ENCODE measurements around the gene TC2N. TPM values are rescaled to one million over a fixed set of nuclear protein-coding genes. Genes with fewer than 3 reads are reported as not detected.

TC2N gene
- total and polyA plus RNA-seq, 4 donors = 0.62 to 6.4 (median 1.6) TPM

DNA sequence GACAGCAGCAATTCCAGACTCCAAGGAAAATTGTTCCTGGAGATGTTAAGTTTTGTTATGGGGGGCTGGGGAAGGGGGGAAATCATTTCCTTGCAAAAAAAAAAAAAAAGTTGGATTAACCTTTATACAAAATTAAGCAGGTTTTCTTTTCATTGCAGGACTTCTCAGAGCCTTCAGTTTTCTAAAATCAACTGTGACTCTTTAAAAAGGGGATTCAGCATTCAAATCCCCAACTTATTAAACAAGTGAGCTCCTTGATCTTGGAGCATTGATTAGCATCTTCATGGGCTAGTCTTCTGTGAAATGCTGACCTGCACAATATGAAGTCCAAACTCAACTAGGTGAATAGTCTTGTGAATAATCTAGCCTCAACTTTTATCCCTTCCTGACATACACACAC lies 7.1 kb downstream of the TC2N start:
- no peaks in the 10 kb centered on the region for H3K9me3 ChIP-seq (ENCODE audit: control insufficient read depth in 4 of 4, low read length in 3 of 4)
- H3K27ac ChIP-seq (ENCODE audit: low read depth in 1 of 2, low read length in 2 of 2) = no peak overlapping the region
- DNase-seq (ENCODE audit: low spot score) = no peak
- H3K27me3 ChIP-seq (ENCODE audit: control insufficient read depth in 4 of 4, insufficient read depth in 4 of 4, low read length in 3 of 4) = peaks cover 0 to 7% (median 0%) of the 10 kb centered on the region in 4 donors
- no peaks in the 10 kb centered on the region for H3K36me3 ChIP-seq (ENCODE audit: control insufficient read depth in 4 of 4, insufficient read depth in 3 of 4, low read depth in 1 of 4, low read length in 3 of 4)
- H3K4me3 ChIP-seq (ENCODE audit: low read depth in 1 of 3, low read length in 3 of 3) = no peak overlapping the region
- no peaks in the 10 kb centered on the region for H3K4me1 ChIP-seq (ENCODE audit: control insufficient read depth in 4 of 4, insufficient read depth in 4 of 4, low read length in 3 of 4)
- H3K9ac ChIP-seq (ENCODE audit: low read depth in 1 of 2, low read length in 2 of 2) = no peak overlapping the region
- TF ChIP-seq RXRA (IDR thresholded peaks at IDR 0.05) (no peak), FOXA2 (IDR thresholded peaks at IDR 0.05) (no peak), RAD21 (IDR thresholded peaks at IDR 0.05) (no peak), TAF1 (conservative IDR thresholded peaks at IDR 0.05) (no peak), FOXA1 (IDR thresholded peaks at IDR 0.05) (no peak), GABPA (IDR thresholded peaks at IDR 0.05 in 1 of 2, conservative IDR thresholded peaks at IDR 0.05 in 1 of 2) (no peak), SP1 (IDR thresholded peaks at IDR 0.05) (no peak), HNF4G (IDR thresholded peaks at IDR 0.05) (no peak), JUND (IDR thresholded peaks at IDR 0.05) (no peak)
- TF ChIP-seq, protein P1, sequence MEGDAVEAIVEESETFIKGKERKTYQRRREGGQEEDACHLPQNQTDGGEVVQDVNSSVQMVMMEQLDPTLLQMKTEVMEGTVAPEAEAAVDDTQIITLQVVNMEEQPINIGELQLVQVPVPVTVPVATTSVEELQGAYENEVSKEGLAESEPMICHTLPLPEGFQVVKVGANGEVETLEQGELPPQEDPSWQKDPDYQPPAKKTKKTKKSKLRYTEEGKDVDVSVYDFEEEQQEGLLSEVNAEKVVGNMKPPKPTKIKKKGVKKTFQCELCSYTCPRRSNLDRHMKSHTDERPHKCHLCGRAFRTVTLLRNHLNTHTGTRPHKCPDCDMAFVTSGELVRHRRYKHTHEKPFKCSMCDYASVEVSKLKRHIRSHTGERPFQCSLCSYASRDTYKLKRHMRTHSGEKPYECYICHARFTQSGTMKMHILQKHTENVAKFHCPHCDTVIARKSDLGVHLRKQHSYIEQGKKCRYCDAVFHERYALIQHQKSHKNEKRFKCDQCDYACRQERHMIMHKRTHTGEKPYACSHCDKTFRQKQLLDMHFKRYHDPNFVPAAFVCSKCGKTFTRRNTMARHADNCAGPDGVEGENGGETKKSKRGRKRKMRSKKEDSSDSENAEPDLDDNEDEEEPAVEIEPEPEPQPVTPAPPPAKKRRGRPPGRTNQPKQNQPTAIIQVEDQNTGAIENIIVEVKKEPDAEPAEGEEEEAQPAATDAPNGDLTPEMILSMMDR (IDR thresholded peaks at IDR 0.05; ENCODE audit: low read depth, low read length, missing input control) = no peak
- TF ChIP-seq, protein P2, sequence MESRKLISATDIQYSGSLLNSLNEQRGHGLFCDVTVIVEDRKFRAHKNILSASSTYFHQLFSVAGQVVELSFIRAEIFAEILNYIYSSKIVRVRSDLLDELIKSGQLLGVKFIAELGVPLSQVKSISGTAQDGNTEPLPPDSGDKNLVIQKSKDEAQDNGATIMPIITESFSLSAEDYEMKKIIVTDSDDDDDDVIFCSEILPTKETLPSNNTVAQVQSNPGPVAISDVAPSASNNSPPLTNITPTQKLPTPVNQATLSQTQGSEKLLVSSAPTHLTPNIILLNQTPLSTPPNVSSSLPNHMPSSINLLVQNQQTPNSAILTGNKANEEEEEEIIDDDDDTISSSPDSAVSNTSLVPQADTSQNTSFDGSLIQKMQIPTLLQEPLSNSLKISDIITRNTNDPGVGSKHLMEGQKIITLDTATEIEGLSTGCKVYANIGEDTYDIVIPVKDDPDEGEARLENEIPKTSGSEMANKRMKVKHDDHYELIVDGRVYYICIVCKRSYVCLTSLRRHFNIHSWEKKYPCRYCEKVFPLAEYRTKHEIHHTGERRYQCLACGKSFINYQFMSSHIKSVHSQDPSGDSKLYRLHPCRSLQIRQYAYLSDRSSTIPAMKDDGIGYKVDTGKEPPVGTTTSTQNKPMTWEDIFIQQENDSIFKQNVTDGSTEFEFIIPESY (IDR thresholded peaks at IDR 0.05) = no peak
- TF ChIP-seq, protein P3, sequence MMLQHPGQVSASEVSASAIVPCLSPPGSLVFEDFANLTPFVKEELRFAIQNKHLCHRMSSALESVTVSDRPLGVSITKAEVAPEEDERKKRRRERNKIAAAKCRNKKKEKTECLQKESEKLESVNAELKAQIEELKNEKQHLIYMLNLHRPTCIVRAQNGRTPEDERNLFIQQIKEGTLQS (IDR thresholded peaks at IDR 0.05) = no peak
- TF ChIP-seq, protein P4, sequence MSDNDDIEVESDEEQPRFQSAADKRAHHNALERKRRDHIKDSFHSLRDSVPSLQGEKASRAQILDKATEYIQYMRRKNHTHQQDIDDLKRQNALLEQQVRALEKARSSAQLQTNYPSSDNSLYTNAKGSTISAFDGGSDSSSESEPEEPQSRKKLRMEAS (IDR thresholded peaks at IDR 0.05) = no peak

DNA sequence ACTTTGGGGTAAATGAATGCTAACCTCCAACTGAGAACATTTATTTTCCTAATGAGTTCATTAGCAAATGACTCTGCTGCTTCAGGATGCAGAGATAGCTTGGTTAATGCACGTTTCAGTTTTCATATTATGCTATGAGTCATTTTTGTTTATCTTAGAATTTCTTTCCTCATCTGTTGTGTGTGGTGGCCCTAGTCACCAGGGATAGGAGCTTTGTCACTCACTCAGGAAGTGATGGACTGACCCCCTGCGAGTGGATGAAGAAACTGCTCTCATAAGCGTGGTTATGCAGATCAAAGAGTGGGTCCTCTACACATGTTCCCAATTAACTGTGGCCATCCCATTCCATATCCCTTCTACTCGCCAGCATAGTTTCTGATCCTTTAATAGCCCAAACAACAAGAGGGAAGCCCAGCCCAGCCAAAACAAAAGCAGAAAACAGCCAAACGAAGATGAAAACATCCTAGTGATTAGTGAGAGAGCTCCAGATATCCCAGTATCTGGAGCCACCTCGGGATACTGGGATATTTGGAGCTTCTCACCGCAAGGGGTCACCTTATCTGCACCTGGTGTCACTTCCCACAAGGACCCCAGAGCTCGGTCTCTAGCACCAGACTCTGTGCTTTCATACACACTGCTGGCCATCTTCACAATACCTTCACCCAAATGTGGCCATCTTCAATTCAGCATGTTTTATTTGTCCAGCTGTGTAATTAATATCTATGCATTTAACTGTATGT lies 8.6 kb downstream of the TC2N start:
- no peak for DNase-seq (ENCODE audit: low spot score)
- TF ChIP-seq, protein P1 (IDR thresholded peaks at IDR 0.05; ENCODE audit: low read depth, low read length, missing input control) = peak; percentile 26
- TF ChIP-seq YY1 (IDR thresholded peaks at IDR 0.05) (no peak), HNF4A (conservative IDR thresholded peaks at IDR 0.05) (no peak), EGR1 (IDR thresholded peaks at IDR 0.05; ENCODE audit: low read depth in 2 of 2) (no peak), RXRA (IDR thresholded peaks at IDR 0.05) (no peak), RAD21 (IDR thresholded peaks at IDR 0.05) (peak; percentile 54 to 77), SP1 (IDR thresholded peaks at IDR 0.05) (no peak)
- TF ChIP-seq, protein P4 (IDR thresholded peaks at IDR 0.05) = no peak
- Histone ChIP-seq H3K36me3 (ENCODE audit: control insufficient read depth in 4 of 4, insufficient read depth in 3 of 4, low read depth in 1 of 4, low read length in 3 of 4) (no peaks in the 10 kb centered on the region), H3K4me3 (ENCODE audit: low read depth in 1 of 3, low read length in 3 of 3) (no peak overlapping the region), H3K27me3 (ENCODE audit: control insufficient read depth in 4 of 4, insufficient read depth in 4 of 4, low read length in 3 of 4) (peaks cover 0 to 7% (median 0%) of the 10 kb centered on the region in 4 donors), H3K27ac (ENCODE audit: low read depth in 1 of 2, low read length in 2 of 2) (no peak overlapping the region), H3K9ac (ENCODE audit: low read depth in 1 of 2, low read length in 2 of 2) (no peak overlapping the region), H3K9me3 (ENCODE audit: control insufficient read depth in 4 of 4, low read length in 3 of 4) (no peaks in the 10 kb centered on the region), H3K4me1 (ENCODE audit: control insufficient read depth in 4 of 4, insufficient read depth in 4 of 4, low read length in 3 of 4) (no peaks in the 10 kb centered on the region)
- WGBS = 17% methylated on average over 8 of the region's 8 CpGs
